Adrenal gland (tissue), 5 donors: ENCODE measurements around the gene OXNAD1.

ENCODE experiments used
- CTCF ChIP-seq, 6 experiments: fragments of 450-650 bp in 4 of 6; fragments of 200-600 bp in 2 of 6; sonication (generic) in 1 of 6; IDR thresholded peaks; 1 replicate in 5 of 6; 2 replicates in 1 of 6; pipeline versions ENCODE4 v1.5.1 to v1.8.0; 2016 to 2021; ENCODE audit warnings: antibody characterized with exemption in 6 of 6, mild to moderate bottlenecking in 2 of 6, moderate library complexity in 1 of 6
- POLR2A ChIP-seq, 2 donors: fragments of 450-650 bp; IDR thresholded peaks; one replicate each; pipeline ENCODE4 v1.6.1; 2017; ENCODE audit warnings: antibody characterized with exemption in 2 of 2, mild to moderate bottlenecking in 2 of 2, moderate library complexity in 1 of 2
- donor health status: DM: no; HTN: no; CAD: no.

GRCh38 chr3:16318176-16318575 lies 53.2 kb downstream of the OXNAD1 start:
- TF ChIP-seq CTCF (IDR thresholded peaks at IDR 0.05) (no peak), POLR2A (IDR thresholded peaks at IDR 0.05) (no peak)
